ENCODE data around the gene AXIN1. TPM values are rescaled to one million over a fixed set of nuclear protein-coding genes. Genes with fewer than 3 reads are reported as not detected.
"Not testable (repeated sequence)": the region's sequence is repeated elsewhere in the genome, so short reads cannot be mapped to it uniquely, and the experiment has no call there.

The AXIN1 gene
- total and polyA plus RNA-seq, 8 donors, result 11.7 to 69.2 (median 17.4) TPM

GRCh38 chr16:333406-334094, 19.0 kb downstream of the AXIN1 start:
- Histone ChIP-seq H3K27ac (no peak overlapping the region), H3K4me3 (no peak overlapping the region), H3K9me3 (no peaks in the 10 kb centered on the region), H3K27me3 (no peaks in the 10 kb centered on the region), H3K36me3 (no peaks in the 10 kb centered on the region), H3K4me1 (peaks cover 2 to 41% (median 28%) of the 10 kb centered on the region in 4 donors)
- no peak for TF ChIP-seq POLR2AphosphoS5 (IDR thresholded peaks at IDR 0.05)
- TF ChIP-seq EP300 (IDR thresholded peaks at IDR 0.05), result no peak
- no peak for TF ChIP-seq CTCF (IDR thresholded peaks at IDR 0.05)
- no peak for TF ChIP-seq POLR2A (IDR thresholded peaks at IDR 0.05)
- DNase-seq, result no peak
- intact Hi-C loops (cut with DNase I; ENCODE audit: low total_unique reads), result no loop called here
- 80 to 84% (median 81%) methylated on average over 6 of the region's 6 CpGs for WGBS, 5 donors

- H3K9me3 ChIP-seq; H3K36me3 ChIP-seq; H3K27me3 ChIP-seq; H3K27ac ChIP-seq; intact Hi-C loops (cut with DNase I; ENCODE audit: low total_unique reads); H3K4me3 ChIP-seq: not testable (repeated sequence)
- H3K4me1 ChIP-seq, result peaks cover 24 to 57% (median 39%) of the 10 kb centered on the region in 4 donors
- peak in 1 of 2 donors; percentile 40 for DNase-seq
- 27 to 55% (median 33%) methylated on average over 6 of the region's 6 CpGs for WGBS, 5 donors
Observed at GRCh38 chr16:331181-331814, 21.2 kb downstream of the AXIN1 start.

GRCh38 chr16:330741-331140, 21.8 kb downstream of the AXIN1 start:
- H3K27ac ChIP-seq, result no peak overlapping the region
- no peaks in the 10 kb centered on the region for H3K27me3 ChIP-seq
- peaks cover 25 to 57% (median 43%) of the 10 kb centered on the region in 4 donors for H3K4me1 ChIP-seq
- DNase-seq, result no peak
- H3K9me3 ChIP-seq, result no peaks in the 10 kb centered on the region
- intact Hi-C loops (cut with DNase I; ENCODE audit: low total_unique reads), result no loop called here
- H3K4me3 ChIP-seq, result no peak overlapping the region
- TF ChIP-seq POLR2AphosphoS5 (IDR thresholded peaks at IDR 0.05) (no peak), CTCF (IDR thresholded peaks at IDR 0.05) (no peak), EP300 (IDR thresholded peaks at IDR 0.05) (no peak), POLR2A (IDR thresholded peaks at IDR 0.05) (no peak)
- no peaks in the 10 kb centered on the region for H3K36me3 ChIP-seq
- WGBS, 5 donors, result 79 to 86% (median 83%) methylated on average over 2 of the region's 2 CpGs

- Histone ChIP-seq H3K4me3 (peak overlapping the region in 2 of 4 donors; percentile 24 to 31), H3K9me3 (no peaks in the 10 kb centered on the region), H3K27ac (peak overlapping the region in 4 of 5 donors; percentile 35 to 89 (median 86)), H3K4me1 (peaks cover 39 to 62% (median 53%) of the 10 kb centered on the region in 4 donors), H3K36me3 (no peaks in the 10 kb centered on the region), H3K27me3 (no peaks in the 10 kb centered on the region)
- no peak for TF ChIP-seq POLR2A (IDR thresholded peaks at IDR 0.05)
- TF ChIP-seq CTCF (IDR thresholded peaks at IDR 0.05), result no peak
- no peak for TF ChIP-seq EP300 (IDR thresholded peaks at IDR 0.05)
- TF ChIP-seq POLR2AphosphoS5 (IDR thresholded peaks at IDR 0.05), result no peak
- WGBS, 5 donors, result 86 to 97% (median 89%) methylated on average over 14 to 28 of the region's 28 CpGs
- no peak for DNase-seq
- intact Hi-C loops (cut with DNase I; ENCODE audit: low total_unique reads), result no loop called here
Observed at GRCh38 chr16:325375-326145, 27.0 kb downstream of the AXIN1 start.
